VCaP (cell line): ENCODE data around the gene TOR2A.

ENCODE experiments used
- H3K27ac ChIP-seq: fragments of 450-650 bp; 2 replicates; pipeline ENCODE4 v1.5.1; 2017
- CTCF ChIP-seq: fragments of 450-650 bp; conservative IDR thresholded peaks from 2 replicates; pipeline ENCODE4 v1.5.1; 2017; ENCODE audit warnings: mild to moderate bottlenecking, moderate library complexity

Gene TOR2A

GRCh38 chr9:127730262-127730661 lies 4.8 kb downstream of the TOR2A start:
- no peak overlapping the region for H3K27ac ChIP-seq
- TF ChIP-seq CTCF, result no peak

GRCh38 chr9:127729522-127730256 lies 5.4 kb downstream of the TOR2A start:
- TF ChIP-seq CTCF, result no peak
- H3K27ac ChIP-seq, result no peak overlapping the region

- no peak for TF ChIP-seq CTCF
- H3K27ac ChIP-seq, result no peak overlapping the region
These were observed 6.3 kb downstream of the TOR2A start for GRCh38 chr9:127728808-127729207.

- TF ChIP-seq CTCF, result no peak
These were observed 8.2 kb downstream of the TOR2A start for GRCh38 chr9:127726871-127727270.

GRCh38 chr9:127724012-127724411 lies 11.1 kb downstream of the TOR2A start:
- no peak overlapping the region for H3K27ac ChIP-seq
- TF ChIP-seq CTCF, result no peak

More at GRCh38 chr9:127726871-127727270, 8.2 kb downstream of the TOR2A start:
- no peak overlapping the region for H3K27ac ChIP-seq

GRCh38 chr9:127723444-127723843 lies 11.7 kb downstream of the TOR2A start:
- H3K27ac ChIP-seq, result no peak overlapping the region
- no peak for TF ChIP-seq CTCF

GRCh38 chr9:127723013-127723412 lies 12.1 kb downstream of the TOR2A start:
- no peak overlapping the region for H3K27ac ChIP-seq
- TF ChIP-seq CTCF, result no peak
